MCF 10A (cell line): ENCODE results near the gene FRS3. TPM values are rescaled to one million over a fixed set of nuclear protein-coding genes. Genes with fewer than 3 reads are reported as not detected.

ENCODE experiments used
- total RNA-seq: library from RNA; stranded (reverse); gene quantifications from 2 replicates; pipeline ENCODE4 v1.2.3, GENCODE V29; 2022

Gene FRS3
- total RNA-seq, 1 experiment from 2014 or later = 3.9 TPM

Other genes starting within 250 kb of the FRS3 start
- 16.5 and 18.4 TPM in 2 replicates for gene FOXP4, start 233.5 kb downstream of the FRS3 start, total RNA-seq
- gene MDFI, start 141.4 kb downstream of the FRS3 start, total RNA-seq = 39.1 and 59.1 TPM in 2 replicates
- gene TFEB, start 44.3 kb downstream of the FRS3 start, total RNA-seq = 11.8 and 16.2 TPM in 2 replicates
- not detected in 2 replicates for gene PGC, start 32.5 kb downstream of the FRS3 start, total RNA-seq
- gene PRICKLE4, start 882 bp upstream of the FRS3 start, total RNA-seq = 0.93 and 1.5 TPM in 2 replicates
- gene TOMM6, start 7.8 kb upstream of the FRS3 start, total RNA-seq = 202 and 227 TPM in 2 replicates
- gene USP49, start 115.5 kb upstream of the FRS3 start, total RNA-seq = 4.1 and 4.3 TPM in 2 replicates
- 27.6 and 29.2 TPM in 2 replicates for gene MED20, start 141.2 kb upstream of the FRS3 start, total RNA-seq
- 45.0 and 58.0 TPM in 2 replicates for gene BYSL, start 141.6 kb upstream of the FRS3 start, total RNA-seq
- gene CCND3, start 161.9 kb upstream of the FRS3 start, total RNA-seq = 52.5 and 75.8 TPM in 2 replicates